GM23248 (cell line): Measurements from ENCODE around the gene ATXN7. TPM values are rescaled to one million over a fixed set of nuclear protein-coding genes. Genes with fewer than 3 reads are reported as not detected.

Source experiments
- DNase-seq: peaks from one replicate; pipeline ENCODE4 v3.0.0-alpha.2; 2015
- H2AFZ ChIP-seq: fragments of 200-600 bp; sonication (generic); 2 replicates; pipeline ENCODE4 v1.6.1; 2016; ENCODE audit warnings: antibody characterized with exemption
- H3F3A ChIP-seq: fragments of 200-600 bp; sonication (generic); 2 replicates; pipeline ENCODE4 v1.6.1; 2016; ENCODE audit warnings: mild to moderate bottlenecking, antibody characterized with exemption, mixed run types; ENCODE audit not compliant: insufficient read depth
- H3K27ac ChIP-seq: fragments of 200-600 bp; sonication (generic); 2 replicates; pipeline ENCODE4 v1.5.1; 2016; ENCODE audit warnings: mild to moderate bottlenecking
- H3K27me3 ChIP-seq: fragments of 200-600 bp; sonication (generic); replicated peaks from 2 replicates; pipeline ENCODE4 v1.6.1; 2016; ENCODE audit warnings: mild to moderate bottlenecking; ENCODE audit not compliant: insufficient read depth
- H3K36me3 ChIP-seq: fragments of 200-600 bp; sonication (generic); 2 replicates; pipeline ENCODE4 v1.6.1; 2016; ENCODE audit warnings: low read depth, mild to moderate bottlenecking
- H3K4me1 ChIP-seq: fragments of 200-600 bp; sonication (generic); 2 replicates; pipeline ENCODE4 v1.6.1; 2016; ENCODE audit warnings: mild to moderate bottlenecking; ENCODE audit not compliant: insufficient read depth
- H3K4me2 ChIP-seq: fragments of 200-600 bp; sonication (generic); one replicate; pipeline ENCODE4 v1.6.1; 2016; ENCODE audit warnings: mild to moderate bottlenecking; ENCODE audit not compliant: unreplicated experiment
- H3K4me3 ChIP-seq: fragments of 200-600 bp; sonication (generic); 2 replicates; pipeline ENCODE4 v1.5.1; 2016; ENCODE audit warnings: mild to moderate bottlenecking
- H3K79me2 ChIP-seq: fragments of 200-600 bp; sonication (generic); 2 replicates; pipeline ENCODE4 v1.6.1; 2016; ENCODE audit warnings: mild to moderate bottlenecking; ENCODE audit not compliant: insufficient read depth
- H3K9ac ChIP-seq: fragments of 200-600 bp; sonication (generic); 2 replicates; pipeline ENCODE4 v1.6.1; 2016; ENCODE audit warnings: mild to moderate bottlenecking
- H3K9me2 ChIP-seq: fragments of 200-600 bp; sonication (generic); 2 replicates; pipeline ENCODE4 v1.6.1; 2016; ENCODE audit warnings: mixed run types, mild to moderate bottlenecking, moderate library complexity; ENCODE audit not compliant: insufficient read depth
- H3K9me3 ChIP-seq: fragments of 200-600 bp; sonication (generic); one replicate; pipeline ENCODE4 v1.6.1; 2017; ENCODE audit warnings: low read depth
- H4K20me1 ChIP-seq: fragments of 200-600 bp; sonication (generic); 2 replicates; pipeline ENCODE4 v1.6.0; 2016; ENCODE audit not compliant: insufficient read depth
- EZH2 ChIP-seq: fragments of 200-600 bp; sonication (generic); IDR thresholded peaks from 2 replicates; pipeline ENCODE4 v1.6.1; 2018; ENCODE audit warnings: antibody characterized with exemption, mild to moderate bottlenecking; ENCODE audit not compliant: insufficient read depth, poor library complexity, severe bottlenecking
- EZH2phosphoT487 ChIP-seq: fragments of 200-600 bp; sonication (generic); IDR thresholded peaks from 2 replicates; pipeline ENCODE4 v1.6.1; 2018; ENCODE audit warnings: antibody characterized with exemption, moderate library complexity, mild to moderate bottlenecking, low read depth; ENCODE audit not compliant: insufficient read depth
- WGBS, 2 experiments: methylation state at CpG; one replicate each; pipeline ENCODE4 v1.1.6; 2015 to 2017; ENCODE audit warnings: low lambda C conversion rate in 2 of 2, low coverage in 1 of 2; ENCODE audit errors: missing lambda C conversion rate in 2 of 2; 5-methylcytosine and 5-hydroxymethylcytosine counted together
- in situ Hi-C: fragments of 300-500 bp; cut with MboI; formaldehyde crosslinking; loops from 2 replicates; pipeline ENCODE4 v1.15.0; 2020
- polyA plus RNA-seq: library from polyadenylated mRNA; unstranded; fragments of >200 nt; fragmentation: Nextera tagmentation; extraction: Ambion mirVana; gene quantifications from 2 replicates; pipeline ENCODE4 v1.2.1, GENCODE V29; 2016
- total RNA-seq: library from RNA; depleted of rRNA; stranded (reverse); fragments of >200 nt; shearing (Covaris generic); gene quantifications from 2 replicates; pipeline ENCODE4 v1.2.3, GENCODE V29; 2014

ATXN7 gene
- total and polyA plus RNA-seq, 2 experiments from 2014 or later = 2.4 to 3.9 TPM

GRCh38 chr3:63932509-63933212 is 69.0 kb downstream of the ATXN7 start:
- Histone ChIP-seq H3F3A (peaks cover 57% of the 10 kb centered on the region), H2AFZ (no peak overlapping the region), H3K9me3 (no peaks in the 10 kb centered on the region), H3K27ac (peak overlapping the region; percentile 80; the same call in 1 of the 2 replicates), H3K36me3 (peaks cover 11% of the 10 kb centered on the region; the same call in 1 of the 2 replicates), H3K79me2 (peaks cover 93% of the 10 kb centered on the region), H3K9me2 (no peaks in the 10 kb centered on the region), H3K4me2 (no peak overlapping the region), H3K4me1 (peaks cover 24% of the 10 kb centered on the region), H3K4me3 (no peak overlapping the region), H3K27me3 (no peaks in the 10 kb centered on the region), H4K20me1 (peaks cover 5% of the 10 kb centered on the region), H3K9ac (no peak overlapping the region)
- in situ Hi-C loops = no loop called here
- DNase-seq = no peak
- WGBS, 2 experiments = 74 to 78% methylated on average over 3 of the region's 3 CpGs
- TF ChIP-seq EZH2phosphoT487 (no peak), EZH2 (no peak)

GRCh38 chr3:63933459-63933858 is 69.8 kb downstream of the ATXN7 start:
- peak overlapping the region; percentile 52 for H3K4me2 ChIP-seq

DNA sequence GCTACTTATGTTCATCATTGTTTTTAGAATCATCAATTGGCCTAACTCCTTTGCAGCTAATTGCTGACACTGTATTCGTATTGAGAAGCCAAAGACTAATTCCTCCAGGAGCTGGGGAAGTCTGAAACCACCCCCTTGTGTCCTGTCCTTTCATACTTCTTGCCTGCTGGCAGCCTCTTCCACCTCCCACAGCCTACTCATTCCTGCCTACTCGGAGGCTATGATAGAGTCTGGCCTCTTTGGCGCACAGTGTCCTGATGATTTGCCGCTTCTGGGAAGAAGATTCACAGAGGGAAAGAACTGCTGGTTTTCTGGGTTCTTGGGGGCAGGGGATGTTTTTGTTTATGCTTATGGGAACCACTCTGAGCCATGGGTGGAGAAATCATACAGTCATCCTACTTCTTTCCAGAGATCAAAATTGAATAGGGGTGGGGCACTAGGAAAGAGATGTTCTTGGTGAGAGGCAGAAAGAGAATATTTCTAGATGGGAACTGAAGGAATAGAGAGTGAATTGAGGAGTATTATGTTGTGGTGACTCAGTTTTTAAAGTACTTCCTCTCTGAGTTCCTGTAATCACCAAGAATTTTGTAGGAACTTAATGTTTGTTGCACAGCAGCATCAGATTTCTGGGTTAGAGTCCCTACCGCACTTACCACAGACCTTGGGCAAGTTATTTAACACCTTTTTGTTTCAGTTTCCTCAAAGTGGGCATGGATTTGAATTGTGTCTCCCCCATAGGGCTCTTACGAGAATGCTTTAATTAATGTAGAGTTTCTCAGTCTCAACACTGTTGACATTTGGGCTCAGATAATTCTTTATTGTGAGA is 70.6 kb downstream of the ATXN7 start:
- peaks cover 5% of the 10 kb centered on the region for H4K20me1 ChIP-seq
- H3K27ac ChIP-seq = peak overlapping the region; percentile 80

More at GRCh38 chr3:63933459-63933858, 69.8 kb downstream of the ATXN7 start:
- in situ Hi-C loops = no loop called here
- H3F3A ChIP-seq = peaks cover 57% of the 10 kb centered on the region
- peaks cover 93% of the 10 kb centered on the region for H3K79me2 ChIP-seq
- DNase-seq = no peak
- 100% methylated on average over 1 of the region's 1 CpG for WGBS, 2 experiments
- no peaks in the 10 kb centered on the region for H3K9me3 ChIP-seq
- peak overlapping the region; percentile 28 for H3K4me3 ChIP-seq
- H3K27me3 ChIP-seq = no peaks in the 10 kb centered on the region
- H2AFZ ChIP-seq = no peak overlapping the region
- no peaks in the 10 kb centered on the region for H3K9me2 ChIP-seq
- peaks cover 24% of the 10 kb centered on the region for H3K4me1 ChIP-seq
- TF ChIP-seq EZH2 (no peak), EZH2phosphoT487 (no peak)
- peaks cover 5% of the 10 kb centered on the region for H4K20me1 ChIP-seq
- peak overlapping the region; percentile 45 for H3K9ac ChIP-seq
- peak overlapping the region; percentile 80 for H3K27ac ChIP-seq
- peaks cover 11% of the 10 kb centered on the region; the same call in 1 of the 2 replicates for H3K36me3 ChIP-seq

DNA sequence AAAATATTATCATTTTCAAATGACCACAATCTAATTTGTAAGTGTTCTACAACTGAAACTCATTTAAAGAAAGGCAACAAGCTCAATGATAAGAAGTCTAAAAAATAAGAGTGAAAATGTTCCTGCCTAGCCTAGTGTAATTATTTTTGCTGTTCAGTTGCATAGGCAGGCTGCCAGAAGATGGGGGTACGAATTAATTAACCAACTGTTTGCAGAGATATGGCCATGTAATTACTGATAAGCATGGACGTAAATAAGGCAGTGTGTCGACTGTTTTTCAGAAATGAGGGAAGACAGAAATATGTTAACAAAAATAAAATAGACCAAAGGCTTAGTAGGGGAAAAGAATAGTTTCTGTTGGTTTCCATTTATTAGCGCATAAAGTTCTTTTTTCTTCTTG is 73.3 kb downstream of the ATXN7 start:
- Histone ChIP-seq H3K4me3 (no peak overlapping the region), H3K4me2 (no peak overlapping the region), H2AFZ (no peak overlapping the region), H3K4me1 (peaks cover 36% of the 10 kb centered on the region), H3K79me2 (peaks cover 93% of the 10 kb centered on the region), H3K9me2 (no peaks in the 10 kb centered on the region), H3F3A (peaks cover 53% of the 10 kb centered on the region), H4K20me1 (peaks cover 11% of the 10 kb centered on the region), H3K9ac (no peak overlapping the region), H3K27ac (no peak overlapping the region), H3K36me3 (peaks cover 14% of the 10 kb centered on the region; the same call in 1 of the 2 replicates), H3K27me3 (no peaks in the 10 kb centered on the region), H3K9me3 (no peaks in the 10 kb centered on the region)
- no peak for DNase-seq
- TF ChIP-seq EZH2 (no peak), EZH2phosphoT487 (no peak)
- 73 to 77% methylated on average over 4 of the region's 4 CpGs for WGBS, 2 experiments
- in situ Hi-C loops = no loop called here

More for the DNA sequence above, 70.6 kb downstream of the ATXN7 start:
- peak overlapping the region; percentile 45 for H3K9ac ChIP-seq
- peak overlapping the region; percentile 52 for H3K4me2 ChIP-seq
- peaks cover 93% of the 10 kb centered on the region for H3K79me2 ChIP-seq
- in situ Hi-C loops = no loop called here
- peak overlapping the region; percentile 28 for H3K4me3 ChIP-seq
- no peaks in the 10 kb centered on the region for H3K27me3 ChIP-seq
- no peak overlapping the region for H2AFZ ChIP-seq
- no peaks in the 10 kb centered on the region for H3K9me2 ChIP-seq
- TF ChIP-seq EZH2 = no peak
- TF ChIP-seq EZH2phosphoT487 = no peak
- H3K9me3 ChIP-seq = no peaks in the 10 kb centered on the region
- WGBS, 2 experiments = 21 to 22% methylated on average over 6 of the region's 6 CpGs
- peaks cover 57% of the 10 kb centered on the region for H3F3A ChIP-seq
- H3K4me1 ChIP-seq = peaks cover 24% of the 10 kb centered on the region
- DNase-seq = peak; percentile 87
- H3K36me3 ChIP-seq = peaks cover 11% of the 10 kb centered on the region; the same call in 1 of the 2 replicates
